Stimulated activated CD4-positive, alpha-beta T cell treated with anti-CD3 and anti-CD28 coated beads, Interleukin-12 subunit alpha, Interleukin-12 subunit beta, amount 100 ng/mL, for 48 hours (primary cell): Measurements from ENCODE around the gene CTNNA3.

ENCODE experiments used
- DNase-seq, 3 donors: peaks; one replicate each; pipeline ENCODE4 v3.0.0-alpha.2; 2020; ENCODE audit warnings: low read depth in 2 of 3, low spot score in 1 of 3

The CTNNA3 gene

DNA sequence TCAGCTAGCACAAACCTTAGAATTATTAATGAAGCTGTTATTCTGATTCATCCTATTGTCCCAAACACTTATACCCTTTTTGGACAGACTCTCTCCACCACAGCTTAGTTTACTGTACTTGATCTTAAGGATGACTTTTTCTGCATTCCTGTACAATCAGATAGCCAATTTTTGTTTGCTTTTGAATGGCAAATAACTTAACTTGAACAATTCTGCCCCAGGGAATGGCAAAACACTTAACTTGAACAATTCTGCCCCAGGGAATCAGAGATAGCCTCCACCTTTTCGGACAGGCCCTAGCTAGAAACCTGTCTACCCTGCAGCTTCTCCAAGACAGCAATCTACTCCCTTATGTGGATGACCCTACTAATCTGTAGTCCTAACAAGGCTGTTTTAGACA lies 1438.2 kb downstream of the CTNNA3 start:
- no peak for DNase-seq

DNA sequence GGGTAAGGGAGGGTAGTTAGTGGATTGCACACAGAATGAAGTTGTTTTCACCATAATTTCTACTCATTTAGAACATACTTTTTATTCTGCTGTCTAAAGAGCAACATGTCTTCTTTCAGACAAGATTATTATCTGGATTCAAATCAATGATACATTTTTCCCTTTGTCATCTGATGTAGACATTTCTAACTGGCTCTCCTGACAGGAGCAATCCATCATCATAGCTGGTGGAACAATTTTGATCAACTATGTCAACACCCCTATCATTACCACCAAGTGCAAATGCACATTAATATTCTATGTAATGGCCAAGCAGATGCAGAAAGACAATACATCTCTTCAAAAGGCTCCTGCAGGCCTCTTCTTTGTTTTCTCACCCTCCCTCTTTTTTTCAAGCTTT lies 1443.0 kb downstream of the CTNNA3 start:
- no peak for DNase-seq

DNA sequence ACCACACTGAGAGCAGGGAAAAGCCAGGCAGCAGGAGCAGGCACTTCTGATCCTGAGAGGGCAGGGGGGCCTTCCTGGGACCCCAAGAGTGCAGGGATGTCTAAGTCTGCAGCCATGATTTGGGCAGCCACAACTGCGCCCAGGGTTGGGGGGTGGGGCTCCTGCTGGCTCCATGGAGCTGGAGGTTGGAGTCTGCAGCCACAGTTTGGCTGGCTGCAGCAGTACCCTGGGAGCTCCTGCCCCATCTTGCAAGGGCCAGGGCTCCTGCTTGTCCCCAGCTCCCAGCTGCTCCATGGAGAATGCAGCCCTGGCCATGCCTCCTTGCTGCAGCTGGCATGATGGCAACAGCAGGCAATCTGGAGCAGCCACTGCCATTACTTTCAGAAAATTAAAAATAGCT lies 1449.8 kb downstream of the CTNNA3 start:
- no peak for DNase-seq

DNA sequence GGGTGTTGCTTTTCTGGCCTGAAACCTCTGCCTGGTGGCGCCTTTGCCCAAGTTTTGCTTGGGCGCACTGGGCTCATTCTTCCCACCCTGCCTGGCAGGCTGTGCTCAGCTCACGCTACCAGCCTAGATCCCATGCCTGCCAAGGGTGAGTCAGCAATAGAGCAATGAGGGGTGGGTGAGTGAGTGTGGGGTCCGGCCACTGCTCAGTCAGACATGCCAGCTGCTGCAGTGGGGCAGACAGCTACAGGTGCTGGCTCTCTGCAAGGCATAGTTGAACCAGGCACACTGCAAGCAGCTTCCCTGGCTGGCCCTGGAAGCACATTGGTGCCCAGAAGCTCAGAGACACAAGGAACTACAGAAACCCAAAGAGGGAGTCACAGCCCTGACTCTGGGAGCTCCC lies 1451.0 kb downstream of the CTNNA3 start:
- DNase-seq: no peak

DNA sequence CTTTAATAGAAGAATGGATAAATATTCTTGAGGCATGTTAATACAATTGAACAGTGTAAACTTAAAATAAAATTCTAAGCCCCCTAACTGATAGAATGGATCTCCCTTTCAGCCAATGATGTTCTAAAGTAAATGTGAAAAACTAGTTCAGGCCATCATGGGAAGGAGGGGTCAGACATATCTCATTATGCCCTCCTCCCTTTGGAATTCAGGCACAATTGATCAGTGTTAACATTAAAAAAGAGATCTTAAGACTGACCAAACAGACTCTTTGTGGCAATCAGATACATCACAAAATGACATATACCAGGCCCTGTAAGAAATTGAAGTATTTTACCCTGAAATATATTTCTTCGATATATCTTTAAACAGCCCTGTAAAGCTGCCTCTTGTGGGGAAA lies 1453.1 kb downstream of the CTNNA3 start:
- no peak for DNase-seq

DNA sequence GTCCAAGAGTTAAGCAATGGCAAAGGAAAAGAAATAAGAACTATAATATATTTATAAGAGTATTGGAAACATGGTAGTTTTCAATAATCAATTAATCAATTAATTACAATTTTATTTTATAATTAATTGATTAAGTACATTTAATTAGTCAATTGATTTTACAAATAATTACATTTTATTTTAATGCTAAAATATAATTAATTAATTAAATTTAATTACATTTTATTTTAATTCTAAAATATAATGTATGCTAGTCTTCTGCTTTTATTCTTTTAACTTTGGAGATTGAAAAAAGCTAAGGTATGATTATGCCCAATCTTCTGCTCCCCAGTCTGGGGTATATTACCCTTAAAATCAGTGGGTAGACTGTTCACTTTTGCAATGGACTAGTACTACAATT lies 1456.9 kb downstream of the CTNNA3 start:
- DNase-seq: no peak

DNA sequence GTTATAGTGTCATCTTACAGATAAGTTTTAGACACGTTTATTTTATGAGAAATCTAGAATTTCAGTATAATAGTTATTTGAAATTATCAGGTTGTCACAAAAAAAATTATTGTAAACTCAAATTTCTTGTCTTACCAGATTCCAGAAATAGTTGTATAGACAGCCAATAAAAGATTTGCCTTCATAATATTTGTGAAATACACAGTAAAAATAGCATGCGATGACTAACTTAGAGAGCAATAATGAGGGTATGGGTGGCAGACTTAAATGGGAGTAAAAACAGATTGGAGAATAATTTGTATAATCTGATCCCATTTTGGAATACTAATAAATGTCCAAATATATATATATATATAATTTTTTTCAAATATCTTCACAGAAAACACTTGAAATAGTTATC lies 1457.7 kb downstream of the CTNNA3 start:
- no peak for DNase-seq

DNA sequence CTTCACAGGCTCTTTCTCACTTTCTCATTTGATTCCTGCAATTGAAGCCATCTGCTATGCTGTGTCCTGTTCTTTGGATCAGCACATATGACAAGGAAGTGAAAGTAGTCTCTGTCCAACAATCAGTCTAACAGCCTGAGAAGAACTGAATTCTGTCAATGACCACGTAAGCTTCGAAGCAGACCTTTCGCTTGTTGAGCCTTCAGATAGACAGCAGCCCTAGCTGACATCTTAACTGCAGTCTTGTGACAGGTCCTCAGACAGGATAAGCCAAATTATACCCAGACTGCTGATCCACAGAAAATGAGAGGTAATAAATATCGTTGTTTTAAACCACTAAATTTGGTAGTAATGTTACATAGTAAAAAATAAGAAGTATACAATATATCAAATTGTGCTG lies 1461.1 kb downstream of the CTNNA3 start:
- DNase-seq: no peak

DNA sequence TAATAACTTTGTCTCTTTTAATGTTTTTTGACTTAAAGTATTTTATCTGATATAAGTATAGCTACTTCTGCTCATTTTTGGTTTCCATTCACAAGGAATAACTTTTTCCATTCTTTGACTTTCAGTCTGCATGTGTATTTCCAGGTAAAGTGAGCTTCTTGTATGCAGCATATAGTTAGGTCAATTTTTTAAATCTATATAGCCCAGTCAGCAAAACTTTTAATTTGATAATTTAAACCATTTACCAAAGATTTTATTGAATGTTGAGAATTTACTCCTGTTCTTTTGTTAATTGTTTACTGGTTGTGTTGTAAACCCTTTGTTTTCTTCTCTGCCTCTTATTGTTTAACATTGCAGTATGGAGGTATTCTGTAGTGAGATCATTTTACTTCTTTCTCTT lies 1467.1 kb downstream of the CTNNA3 start:
- DNase-seq: no peak

DNA sequence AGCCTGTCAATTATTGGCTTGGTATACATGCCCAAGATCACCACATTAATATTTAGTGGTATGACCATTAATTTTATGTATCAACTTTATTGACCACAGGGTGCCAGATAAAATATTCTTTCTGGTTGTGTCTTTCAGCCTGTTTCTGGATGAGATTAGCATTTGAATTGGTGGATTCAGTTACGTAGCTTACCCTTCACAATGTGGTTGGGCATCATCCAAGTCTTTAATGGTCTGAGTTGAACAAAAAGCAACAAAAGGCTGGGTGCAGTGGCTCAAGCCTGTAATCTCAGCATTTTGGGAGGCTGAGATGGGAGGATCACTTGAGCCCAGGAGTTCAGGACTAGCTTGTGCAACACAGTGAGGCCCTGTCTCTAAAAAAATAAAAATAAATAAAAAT lies 1472.3 kb downstream of the CTNNA3 start:
- DNase-seq: no peak

DNA sequence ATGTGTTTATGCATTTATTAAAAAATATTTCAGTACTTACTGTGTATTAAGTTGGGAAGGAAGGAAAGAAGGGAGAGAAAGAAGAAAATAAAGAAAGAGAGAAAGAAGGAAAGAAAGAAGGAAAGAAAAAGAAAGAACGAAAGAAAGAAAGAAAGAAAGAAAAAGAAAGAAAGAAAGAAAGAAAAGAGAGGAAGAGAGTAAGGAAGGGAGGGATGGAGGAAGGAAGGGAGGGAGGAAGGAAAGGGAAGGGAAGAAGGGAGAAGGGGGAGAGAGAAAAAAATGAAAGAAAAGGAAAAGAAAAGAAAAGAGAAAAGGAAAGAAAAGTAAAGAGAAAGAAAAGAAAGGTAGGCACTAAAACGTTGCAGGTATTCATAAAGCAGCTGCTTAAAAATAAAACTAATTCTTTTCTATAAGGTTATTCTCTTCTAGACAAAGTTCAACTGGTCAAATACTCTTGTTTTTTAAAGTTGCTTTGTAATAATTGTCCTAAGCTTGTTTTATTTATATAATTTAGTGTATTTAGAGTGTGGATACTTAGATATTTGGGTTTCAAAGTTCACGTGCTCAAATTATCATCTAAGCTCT lies 1473.4 kb downstream of the CTNNA3 start:
- no peak for DNase-seq

DNA sequence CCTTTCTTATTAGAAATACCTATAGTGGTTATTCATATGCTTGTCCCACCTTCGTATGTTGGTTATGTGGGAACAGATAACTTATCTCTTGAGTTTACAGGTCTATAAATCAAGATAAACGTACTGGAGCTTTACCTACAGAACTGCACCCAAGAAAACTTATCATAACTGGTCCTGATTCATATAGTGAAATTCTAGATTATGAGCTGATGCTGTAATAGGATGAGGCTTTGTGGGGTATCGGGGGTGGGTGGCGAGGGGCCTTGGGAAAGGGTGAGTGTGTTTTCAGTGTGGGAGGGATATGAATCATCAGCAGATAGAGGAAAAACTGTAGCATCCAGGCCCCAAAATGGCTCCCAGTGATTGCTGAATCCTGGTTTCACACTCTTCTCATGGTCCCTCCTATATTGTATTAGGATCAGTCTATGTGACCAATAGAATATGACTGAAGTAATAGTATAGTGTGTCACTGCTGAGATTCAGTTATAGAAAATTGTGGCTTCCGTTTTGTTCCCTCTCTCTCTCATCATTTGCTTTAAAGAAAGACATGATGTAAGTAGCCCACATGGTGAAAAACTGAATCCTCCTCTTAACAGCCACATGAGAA lies 1476.9 kb downstream of the CTNNA3 start:
- peak in 2 of 3 donors; percentile 4 to 8 for DNase-seq

DNA sequence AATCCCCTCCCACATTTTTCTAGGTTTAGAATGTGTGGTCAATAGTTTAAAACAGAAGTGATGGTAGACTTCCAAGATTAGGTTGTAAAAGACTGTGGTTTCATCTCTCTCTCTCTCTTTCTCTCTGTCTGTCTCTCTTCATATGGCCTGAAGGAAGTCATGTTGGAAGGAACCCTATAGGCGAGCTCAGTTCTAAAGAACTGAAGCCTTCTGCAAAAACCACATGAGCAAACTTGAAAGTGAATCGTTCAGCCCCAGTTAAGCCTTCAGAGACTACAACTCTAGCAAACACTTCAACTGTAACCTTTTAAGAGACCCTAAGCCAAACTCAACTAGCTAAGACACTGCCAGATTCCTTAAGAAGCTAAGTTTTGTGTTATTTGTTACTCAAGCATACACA lies 1477.7 kb downstream of the CTNNA3 start:
- no peak for DNase-seq

DNA sequence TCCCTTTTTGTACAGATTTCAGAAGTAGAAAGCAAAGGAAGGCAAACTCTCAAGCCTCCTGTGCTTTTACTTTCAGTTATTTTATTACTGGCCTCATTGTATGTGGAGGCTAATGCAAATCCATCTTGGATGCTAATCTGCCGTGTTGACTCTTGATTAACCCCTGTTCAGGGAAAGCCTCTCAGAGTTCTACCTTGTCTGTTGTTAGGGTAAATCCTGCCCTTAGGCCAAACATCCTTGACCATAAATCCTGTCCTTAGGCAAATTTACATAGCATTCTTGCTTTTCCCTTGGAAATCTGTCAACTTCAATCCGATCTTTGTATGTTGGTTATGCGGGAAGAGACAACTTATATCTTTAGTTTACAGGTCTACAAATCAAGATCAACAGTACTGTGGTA lies 1480.1 kb downstream of the CTNNA3 start:
- DNase-seq: no peak

DNA sequence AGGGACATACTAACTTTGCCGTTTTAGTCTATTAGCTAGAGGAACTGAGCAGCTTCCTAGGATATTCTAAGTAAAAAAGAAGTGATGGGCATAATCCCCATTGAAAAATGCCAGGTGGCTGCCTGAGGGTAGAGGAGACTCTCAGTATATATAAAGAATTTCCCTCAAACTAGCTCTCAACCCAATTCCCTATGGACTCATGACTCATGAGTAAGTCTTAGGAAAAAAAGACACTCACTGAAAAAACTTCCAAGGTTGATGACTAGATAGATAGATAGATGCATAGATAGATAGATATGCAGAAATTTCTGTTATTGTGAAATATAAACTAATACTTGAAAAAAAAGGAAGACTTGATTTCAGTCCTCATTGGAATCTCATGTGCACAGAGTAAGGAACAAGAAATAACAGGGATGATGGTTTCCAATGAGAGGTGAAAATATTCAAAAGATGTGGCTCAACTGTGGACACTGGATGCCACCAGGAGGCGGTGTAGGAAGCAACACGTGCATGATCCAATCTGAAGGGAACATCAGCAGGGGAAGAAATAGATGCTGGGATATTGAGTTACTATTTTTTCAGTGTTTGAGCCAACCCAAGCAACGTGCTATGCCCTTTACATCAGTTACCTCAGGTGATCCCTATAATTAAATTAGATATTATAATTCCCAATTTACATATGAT lies 1481.1 kb downstream of the CTNNA3 start:
- no peak for DNase-seq

DNA sequence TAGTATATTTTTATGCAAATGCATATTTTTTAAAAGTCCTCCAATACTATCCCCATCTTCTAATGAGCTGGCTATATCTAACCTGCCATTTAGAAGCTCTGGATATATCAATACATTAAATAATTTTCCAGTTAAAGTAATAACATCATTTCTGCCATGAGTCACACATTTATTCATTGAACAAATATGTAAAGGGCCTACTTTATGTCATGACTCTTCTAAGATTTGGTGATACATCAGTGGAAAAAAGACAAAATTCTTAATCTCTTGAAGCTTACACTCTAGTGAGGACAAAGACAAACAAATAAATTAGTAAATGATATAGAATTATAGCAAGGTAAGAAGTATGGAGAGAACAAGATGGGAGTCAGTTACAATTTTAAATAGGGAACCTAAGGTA lies 1487.0 kb downstream of the CTNNA3 start:
- DNase-seq: no peak

DNA sequence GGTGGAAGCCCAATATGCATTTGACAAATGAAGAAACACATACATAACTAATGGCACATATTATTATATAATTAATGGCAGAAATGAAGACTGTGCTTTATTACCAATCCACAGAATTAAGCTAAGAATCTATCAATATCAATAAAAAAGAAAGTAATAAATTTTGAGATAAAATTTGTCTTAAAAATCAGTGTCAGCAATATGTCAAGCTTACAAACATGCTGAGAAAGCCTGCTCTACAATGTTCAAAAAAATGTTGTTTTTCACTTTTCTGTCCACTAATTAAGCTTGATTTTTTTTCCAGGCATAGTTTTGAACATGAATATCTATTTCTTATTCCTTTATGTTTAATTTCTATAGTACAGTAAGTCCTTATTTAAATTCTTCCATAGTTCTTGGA lies 1491.2 kb downstream of the CTNNA3 start:
- DNase-seq: no peak

DNA sequence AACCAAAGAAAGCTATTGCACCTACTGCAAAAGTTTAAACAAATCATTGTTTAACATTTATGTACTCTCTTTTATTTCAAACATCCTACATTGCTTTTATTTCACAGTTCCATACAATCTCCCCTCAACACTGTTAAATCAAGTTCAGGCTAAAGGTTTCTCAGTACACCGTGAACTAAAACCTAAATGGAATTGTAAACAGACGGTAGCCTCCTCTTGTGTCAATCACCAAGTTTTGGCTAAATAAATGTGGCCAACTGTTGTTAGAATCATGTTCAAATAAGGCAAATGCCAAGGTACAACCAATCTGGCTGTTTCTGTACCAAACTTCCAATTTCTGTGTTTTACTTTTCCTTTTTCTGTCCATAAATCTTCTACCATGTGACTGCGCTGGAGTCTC lies 1493.9 kb downstream of the CTNNA3 start:
- no peak for DNase-seq

DNA sequence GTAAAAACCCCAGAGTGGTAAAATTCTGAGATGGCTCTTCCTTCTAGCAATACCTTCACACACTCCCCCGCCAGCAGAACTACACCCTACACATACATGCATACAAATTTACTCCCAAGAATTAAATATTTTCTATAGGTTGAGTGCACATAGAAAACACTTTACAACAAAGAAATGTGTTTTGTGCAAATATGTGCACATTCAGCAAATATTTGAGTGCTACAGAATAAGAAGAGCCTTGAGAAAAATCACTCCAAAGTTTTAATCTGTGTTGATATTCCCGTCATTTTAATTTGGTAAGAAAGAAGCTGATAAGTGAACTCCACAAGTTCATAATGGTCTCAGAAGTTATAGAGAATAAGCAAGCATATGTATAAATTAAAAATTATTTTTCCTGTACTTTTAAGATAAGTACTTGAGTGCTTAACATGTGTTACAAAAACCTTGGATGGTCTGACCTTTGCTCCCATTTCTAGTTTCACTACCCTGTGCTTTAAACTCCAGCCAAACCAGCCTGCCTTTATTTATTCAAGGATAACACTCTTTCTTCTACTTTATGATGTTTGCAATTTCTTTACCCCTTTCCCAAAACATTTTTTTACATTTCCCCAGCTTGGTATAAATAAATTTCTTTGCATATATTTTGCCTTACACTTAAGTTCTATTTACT lies 1503.7 kb downstream of the CTNNA3 start:
- no peak for DNase-seq

DNA sequence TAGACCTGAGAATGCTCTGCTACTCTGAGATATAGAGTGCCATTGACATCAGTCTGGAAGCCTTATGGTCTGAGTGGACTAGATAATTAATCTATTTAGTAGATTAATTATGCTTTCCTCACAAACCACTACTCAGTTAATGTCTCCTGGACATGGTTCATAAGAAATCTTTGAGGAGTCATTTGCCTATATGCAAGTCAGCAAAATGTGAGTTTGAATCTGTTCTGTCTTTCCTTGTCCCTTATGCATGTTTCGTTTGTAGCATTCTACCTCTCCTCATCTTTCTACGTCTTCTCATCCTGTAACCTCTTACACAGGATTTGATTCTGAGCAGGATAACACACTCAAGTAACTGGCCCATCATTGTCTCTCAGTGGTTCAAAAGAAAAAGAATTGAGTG lies 1505.6 kb downstream of the CTNNA3 start:
- DNase-seq: no peak

DNA sequence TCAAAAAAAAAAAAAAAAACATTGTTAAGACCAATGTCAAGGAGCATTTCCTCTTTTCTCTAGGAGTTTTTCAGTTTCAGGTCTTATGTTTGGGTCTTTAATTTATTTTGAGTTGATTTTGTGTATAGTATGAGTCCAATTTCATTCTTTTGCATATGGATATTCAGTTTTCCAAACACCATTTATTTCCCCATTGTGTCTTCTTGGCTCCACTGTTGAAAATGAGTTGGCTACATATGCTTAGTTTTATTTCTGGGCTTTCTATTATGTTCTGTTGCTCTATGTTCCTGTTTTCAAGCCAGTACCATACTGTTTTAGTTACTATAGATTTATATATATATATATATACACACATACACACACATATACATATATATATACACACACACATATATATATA lies 1506.7 kb downstream of the CTNNA3 start:
- DNase-seq: no peak

DNA sequence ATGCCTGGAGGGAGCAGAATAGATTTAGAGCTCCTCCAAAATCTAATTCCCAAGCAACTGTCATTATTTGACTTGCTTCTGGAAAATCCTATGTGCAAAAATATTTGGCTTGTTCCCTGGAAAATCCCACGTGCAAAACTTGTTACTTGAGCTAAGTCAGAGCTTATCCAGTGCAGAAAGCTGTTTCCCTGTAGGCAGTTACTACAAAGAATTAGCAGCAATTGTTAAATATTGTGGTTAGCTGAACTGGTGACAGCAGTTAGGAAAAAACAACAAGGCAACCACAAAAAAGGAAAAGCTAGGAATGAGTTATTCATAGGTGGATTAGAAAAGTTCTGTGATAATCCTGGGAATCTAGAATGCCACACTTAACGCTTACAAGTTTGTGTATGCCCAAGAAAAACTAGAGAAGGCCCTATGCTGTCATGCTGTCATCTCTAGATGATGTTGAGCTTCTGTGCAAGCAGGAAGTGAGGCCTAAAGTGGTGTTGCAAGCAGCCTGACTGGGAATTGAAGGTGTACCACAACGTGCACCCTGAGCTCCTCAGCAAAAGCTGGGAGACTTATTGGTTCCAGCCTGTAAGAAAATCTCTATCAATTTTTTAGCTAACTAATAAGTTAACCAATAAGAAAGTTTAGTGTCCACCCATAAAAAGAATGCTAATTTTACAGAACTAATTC lies 1508.8 kb downstream of the CTNNA3 start:
- DNase-seq: no peak
